Epithelial cell of proximal tubule (primary cell): Measurements from ENCODE around the gene ATP8A2. TPM values are rescaled to one million over a fixed set of nuclear protein-coding genes. Genes with fewer than 3 reads are reported as not detected.

ENCODE experiments used
- DNase-seq: peaks from one replicate; pipeline ENCODE4 v3.0.0-alpha.2; 2011; ENCODE audit warnings: low read depth
- H3K4me3 ChIP-seq: 2 replicates; pipeline ENCODE4 v1.5.1; 2011; ENCODE audit warnings: low read depth, mild to moderate bottlenecking, low read length
- total RNA-seq: library from RNA; depleted of rRNA; stranded (reverse); fragments of >200 nt; gene quantifications from 2 replicates; pipeline ENCODE4 v1.2.3, GENCODE V29; 2015
- TF ChIP-seq, protein P1 (sequence below): conservative IDR thresholded peaks from 2 replicates; pipeline ENCODE4 v1.5.1; 2012; ENCODE audit warnings: low read depth, mild to moderate bottlenecking, low read length

ATP8A2 gene
- total RNA-seq, 1 donor from 2014 or later = 2.2 TPM

DNA sequence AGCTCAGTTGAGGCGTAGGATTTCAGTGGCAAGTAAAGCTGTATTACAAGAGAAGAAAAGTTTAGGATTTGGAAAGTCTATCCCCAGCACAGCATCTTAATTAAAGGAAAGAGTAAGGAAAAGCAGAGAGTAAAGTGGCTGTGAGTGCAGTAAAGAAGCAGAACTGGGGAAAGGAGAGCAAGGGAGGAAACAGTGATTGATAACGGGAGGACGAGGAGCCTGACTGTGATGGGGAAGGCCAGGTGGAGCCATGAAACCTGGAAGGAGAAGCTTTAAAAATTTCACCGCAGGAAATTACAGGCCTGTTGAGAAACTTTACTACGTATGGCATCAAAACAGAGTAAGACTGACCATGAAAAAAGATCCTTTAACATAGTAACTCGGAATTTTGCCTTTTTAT lies 504.5 kb downstream of the ATP8A2 start:
- no peak for DNase-seq
- no peak overlapping the region for H3K4me3 ChIP-seq
- TF ChIP-seq, protein P1, sequence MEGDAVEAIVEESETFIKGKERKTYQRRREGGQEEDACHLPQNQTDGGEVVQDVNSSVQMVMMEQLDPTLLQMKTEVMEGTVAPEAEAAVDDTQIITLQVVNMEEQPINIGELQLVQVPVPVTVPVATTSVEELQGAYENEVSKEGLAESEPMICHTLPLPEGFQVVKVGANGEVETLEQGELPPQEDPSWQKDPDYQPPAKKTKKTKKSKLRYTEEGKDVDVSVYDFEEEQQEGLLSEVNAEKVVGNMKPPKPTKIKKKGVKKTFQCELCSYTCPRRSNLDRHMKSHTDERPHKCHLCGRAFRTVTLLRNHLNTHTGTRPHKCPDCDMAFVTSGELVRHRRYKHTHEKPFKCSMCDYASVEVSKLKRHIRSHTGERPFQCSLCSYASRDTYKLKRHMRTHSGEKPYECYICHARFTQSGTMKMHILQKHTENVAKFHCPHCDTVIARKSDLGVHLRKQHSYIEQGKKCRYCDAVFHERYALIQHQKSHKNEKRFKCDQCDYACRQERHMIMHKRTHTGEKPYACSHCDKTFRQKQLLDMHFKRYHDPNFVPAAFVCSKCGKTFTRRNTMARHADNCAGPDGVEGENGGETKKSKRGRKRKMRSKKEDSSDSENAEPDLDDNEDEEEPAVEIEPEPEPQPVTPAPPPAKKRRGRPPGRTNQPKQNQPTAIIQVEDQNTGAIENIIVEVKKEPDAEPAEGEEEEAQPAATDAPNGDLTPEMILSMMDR = no peak

DNA sequence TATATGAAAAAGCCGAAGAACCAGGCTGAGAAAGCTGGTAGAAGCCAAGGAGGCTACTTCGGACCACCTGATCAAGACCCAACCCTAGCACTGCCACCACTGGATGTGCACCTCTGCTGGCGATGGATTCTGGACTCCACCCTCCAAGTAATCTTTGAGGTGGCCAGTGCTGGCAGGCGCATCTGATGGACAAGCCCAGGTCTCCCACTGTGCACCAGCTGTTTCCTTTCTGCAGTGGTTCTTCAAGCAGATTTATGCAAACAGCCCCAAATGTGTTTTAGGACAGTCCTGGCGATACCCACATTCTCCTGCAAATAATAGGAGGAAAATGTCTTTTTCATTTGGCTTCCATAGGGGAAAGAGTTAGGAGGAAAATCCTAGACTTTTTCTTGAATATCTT lies 507.7 kb downstream of the ATP8A2 start:
- no peak for DNase-seq
- H3K4me3 ChIP-seq = no peak overlapping the region
- TF ChIP-seq, protein P1 = no peak

DNA sequence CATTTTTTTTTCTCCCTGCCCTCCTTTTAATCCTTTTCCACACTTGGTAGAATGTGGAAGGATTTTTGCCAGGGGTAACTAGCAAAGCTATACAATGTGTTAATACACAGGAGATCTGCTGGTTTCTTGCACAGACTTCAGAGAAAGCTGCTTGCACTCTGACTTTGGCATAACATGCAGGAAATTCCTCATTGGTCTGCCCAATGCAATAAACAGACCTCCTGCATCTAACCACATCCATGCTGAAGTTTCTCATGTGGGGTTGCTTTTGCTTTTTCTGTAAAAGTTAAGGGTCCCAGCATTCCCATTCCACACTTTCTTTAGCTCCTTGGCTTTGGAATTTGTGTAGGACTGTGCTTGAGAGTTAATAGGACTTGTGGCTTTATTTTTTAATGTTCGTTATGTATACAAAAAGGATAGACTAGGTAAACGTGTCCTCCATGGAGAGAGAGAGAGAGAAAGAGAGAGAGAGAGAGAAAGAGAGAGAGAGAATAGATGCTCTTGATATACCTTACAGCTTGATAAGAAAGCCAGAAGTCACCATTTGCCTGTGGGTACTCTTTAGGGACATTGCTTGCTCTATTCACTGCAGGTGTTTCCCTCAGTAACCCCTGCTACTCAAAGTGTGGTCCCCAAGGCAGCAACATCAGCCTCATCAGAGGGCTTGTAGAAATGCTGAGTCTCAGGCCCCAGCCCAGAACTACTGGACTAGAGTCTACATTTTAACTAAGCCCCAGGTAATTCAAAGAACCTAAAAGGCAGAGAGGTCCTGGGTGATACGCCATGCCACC lies 509.6 kb downstream of the ATP8A2 start:
- H3K4me3 ChIP-seq = no peak overlapping the region
- TF ChIP-seq, protein P1 = no peak
- DNase-seq = no peak

DNA sequence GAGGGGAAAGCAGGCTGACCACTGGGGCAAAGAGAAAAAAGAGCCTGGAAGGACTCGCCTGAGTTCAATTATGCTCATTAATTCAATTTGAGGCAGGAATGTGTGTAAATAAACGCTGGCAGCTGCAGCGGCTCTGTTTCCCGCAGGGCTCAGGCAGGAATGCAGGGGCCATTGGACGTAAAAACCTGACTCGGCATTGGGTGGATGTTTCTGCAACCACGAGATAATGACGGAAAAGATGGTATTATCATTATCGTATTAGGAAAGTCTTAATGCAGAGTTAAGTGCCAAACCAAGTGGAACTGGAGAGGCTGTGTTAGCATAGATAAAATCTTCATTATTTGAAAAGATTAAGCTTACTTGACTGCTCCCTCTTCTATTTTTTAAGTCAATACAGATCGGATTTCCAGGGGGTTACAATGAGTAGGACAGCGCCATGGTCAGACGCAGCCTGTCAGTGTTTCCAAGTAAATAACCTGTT lies 510.2 kb downstream of the ATP8A2 start:
- DNase-seq = peak; percentile 66

DNA sequence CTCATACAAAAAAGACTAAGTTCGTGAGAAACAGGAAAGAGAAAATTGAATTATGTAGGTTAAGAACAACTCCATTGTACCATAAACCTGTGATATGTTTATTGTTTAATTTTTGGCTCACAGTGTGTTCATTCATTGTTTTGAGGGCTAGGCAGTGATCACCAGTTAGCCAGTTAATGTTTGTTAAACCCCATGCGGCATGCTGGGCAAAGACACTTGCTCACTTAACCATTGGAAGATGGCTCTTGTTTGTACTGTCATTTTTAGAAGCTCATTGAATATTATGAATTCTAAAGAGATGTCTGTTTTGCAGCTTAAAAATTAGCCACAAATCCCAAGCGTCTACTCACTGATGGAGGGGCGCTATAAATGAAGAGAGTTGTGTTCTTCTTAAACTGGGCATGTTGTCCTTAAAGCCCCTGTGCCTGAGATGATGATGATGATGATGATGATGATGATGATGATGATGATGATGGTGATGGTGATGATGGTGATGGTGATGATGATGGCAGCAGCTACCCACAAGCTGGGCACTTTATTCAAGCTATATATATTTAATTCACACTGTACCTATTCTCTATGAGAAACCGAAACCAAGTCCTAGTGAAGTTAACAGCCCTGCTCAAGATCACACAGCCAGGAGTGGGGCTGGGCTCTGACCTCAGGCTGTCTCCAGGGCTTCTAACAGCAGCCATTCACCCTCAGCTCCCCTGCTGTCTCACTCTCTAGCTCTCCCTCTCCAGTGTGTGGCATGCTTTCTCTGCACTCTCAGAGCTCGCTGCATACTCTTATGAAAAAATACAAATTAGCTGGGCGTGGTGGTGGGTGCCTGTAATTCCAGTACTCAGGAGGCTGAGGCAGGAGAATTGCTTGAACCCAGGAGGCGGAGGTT lies 510.9 kb downstream of the ATP8A2 start:
- no peak for DNase-seq
- TF ChIP-seq, protein P1 = no peak
- peak overlapping the region; percentile 15 for H3K4me3 ChIP-seq

More for the DNA sequence above, 510.2 kb downstream of the ATP8A2 start:
- TF ChIP-seq, protein P1 = no peak
- peak overlapping the region; percentile 15 for H3K4me3 ChIP-seq

DNA sequence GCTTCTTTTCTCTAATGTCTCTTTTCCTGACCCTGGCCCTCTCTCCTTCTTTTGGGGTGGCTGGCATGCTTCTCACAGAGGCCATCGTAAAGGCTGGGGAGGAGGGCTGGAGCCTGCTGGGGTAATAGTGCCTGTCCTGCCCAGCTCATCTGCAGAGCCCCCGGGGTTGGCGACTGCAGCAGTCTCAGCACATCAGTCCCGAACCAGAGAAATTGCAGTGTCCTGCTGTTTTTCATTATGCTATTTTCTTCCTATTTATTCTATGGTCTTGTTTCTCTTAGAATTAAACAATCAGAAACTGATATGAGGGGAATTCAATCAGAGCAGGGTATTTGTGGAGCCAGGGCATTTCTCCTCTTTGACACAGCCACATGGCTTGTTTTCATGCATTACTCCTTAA lies 513.6 kb downstream of the ATP8A2 start:
- TF ChIP-seq, protein P1 = no peak
- no peak for DNase-seq
- H3K4me3 ChIP-seq = no peak overlapping the region
